HG02981 (cell line): ENCODE measurements around the gene DERA.

Experiments used
- ATAC-seq: cut with Tn5 transposase; IDR thresholded peaks from one replicate; pipeline ENCODE4 v1.9.1; 2021; ENCODE audit warnings: mild to moderate bottlenecking, moderate library complexity; ENCODE audit not compliant: unreplicated experiment

Gene DERA

DNA sequence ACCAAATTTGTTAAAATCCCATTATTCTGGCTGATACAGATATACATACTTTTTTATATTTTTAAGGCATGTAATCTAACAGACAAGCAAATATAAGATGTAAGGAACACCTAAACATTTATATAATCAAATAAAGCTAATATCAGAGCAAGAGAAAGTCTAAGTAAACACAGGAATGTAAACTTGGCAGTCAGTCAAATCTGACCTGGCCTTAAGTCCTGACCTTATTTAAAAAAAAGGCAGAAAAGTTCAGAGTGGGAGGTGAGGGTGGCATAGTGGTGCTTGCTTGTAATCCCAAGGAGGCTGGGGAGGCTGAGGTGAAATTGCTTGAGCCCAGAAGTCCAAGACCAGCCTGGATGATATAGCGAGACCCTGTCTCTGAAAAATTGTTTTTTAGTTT is 152.6 kb downstream of the DERA start:
- no peak for ATAC-seq

DNA sequence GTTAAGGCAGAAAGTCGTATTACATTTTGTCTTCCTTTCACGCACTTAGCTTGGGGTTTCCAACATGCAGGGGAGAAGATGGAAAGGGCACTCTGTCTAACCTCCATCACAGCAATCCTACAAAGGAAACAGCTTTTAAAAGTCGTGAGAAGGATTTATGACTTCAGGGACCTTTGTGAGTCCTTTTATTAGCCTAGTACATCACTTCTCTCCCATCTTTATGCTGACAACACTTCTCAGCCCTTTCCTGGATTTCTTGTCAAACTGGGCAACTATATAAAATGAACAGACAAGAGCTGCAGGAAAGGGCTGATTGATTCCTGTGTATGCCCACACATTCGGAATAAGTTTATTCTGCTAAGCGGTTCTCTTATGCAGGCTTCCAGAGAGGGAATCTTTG is 159.0 kb downstream of the DERA start:
- no peak for ATAC-seq

DNA sequence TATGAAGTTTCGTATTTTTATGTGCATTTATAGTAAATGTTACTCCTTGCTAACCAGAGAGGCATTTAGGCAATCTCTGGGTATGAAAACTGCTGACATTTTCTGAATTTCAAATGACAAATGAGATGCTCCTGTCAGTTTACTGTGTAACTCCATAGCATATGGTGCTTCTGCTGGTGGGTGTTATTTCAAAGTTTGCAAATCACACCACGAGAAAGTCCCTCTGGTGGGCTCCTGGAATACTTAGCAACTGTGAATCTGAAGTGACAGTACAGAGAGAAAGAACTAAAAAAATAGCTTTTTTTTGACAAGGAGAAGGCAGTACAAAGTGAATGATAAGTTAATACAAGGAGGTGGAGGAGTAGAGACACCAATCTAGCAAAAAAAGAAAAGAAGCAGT is 161.5 kb downstream of the DERA start:
- ATAC-seq = no peak

DNA sequence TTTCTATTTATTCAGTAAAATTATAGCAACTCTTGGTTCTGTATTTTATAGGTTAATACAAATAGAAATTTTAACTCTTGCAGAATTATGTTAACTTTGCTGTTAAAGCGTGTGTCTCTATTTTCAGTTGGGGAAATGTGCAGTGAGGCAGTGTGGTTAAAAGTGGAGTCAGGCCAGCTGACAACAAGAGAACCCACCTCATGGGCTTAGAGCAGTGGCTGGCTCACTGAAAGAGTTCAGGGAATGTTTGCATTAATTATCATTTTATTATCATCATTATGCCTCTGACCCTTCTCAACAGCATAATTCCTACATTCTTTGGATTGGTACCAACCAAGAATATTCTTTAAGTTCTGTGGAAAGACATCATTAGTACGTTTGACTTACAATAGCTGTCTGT is 163.8 kb downstream of the DERA start:
- no peak for ATAC-seq

DNA sequence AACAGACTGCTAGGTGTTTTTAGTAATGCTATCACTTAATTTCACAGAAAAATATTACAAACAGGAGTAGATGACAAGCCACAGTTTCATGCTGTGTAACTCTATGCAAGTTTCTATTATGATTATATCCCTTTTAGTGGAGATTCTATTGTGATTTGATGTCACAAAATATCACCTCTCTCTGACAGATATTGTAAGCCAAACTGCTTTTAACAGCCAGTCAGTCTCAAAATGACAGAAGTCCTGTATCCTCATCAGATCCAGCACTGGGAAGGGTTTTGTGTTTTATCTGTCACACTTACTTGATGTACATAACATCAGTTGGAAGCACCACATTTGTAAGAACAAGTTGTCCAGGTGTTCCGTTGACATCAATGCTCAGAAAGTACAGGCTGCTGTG is 164.8 kb downstream of the DERA start:
- ATAC-seq = no peak

DNA sequence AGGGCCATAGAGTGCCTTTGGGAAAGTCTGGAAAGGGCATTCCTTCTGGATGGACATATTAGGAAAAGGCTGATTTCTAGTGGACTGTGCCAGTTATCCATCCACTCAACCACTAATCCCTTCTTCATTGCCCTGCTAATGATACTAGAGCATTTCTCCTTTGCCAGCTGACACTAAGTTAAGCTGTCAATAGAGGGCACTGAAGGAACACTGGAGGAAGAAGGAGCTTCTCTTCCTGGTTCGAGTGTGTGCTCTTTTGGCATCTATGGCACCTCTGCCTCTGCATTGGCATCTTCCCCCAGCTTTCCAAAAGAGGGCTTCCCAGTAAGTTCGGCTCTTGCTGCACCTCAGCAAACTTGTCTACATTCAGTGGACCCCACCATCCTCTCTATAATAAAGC is 165.4 kb downstream of the DERA start:
- ATAC-seq = peak; percentile 72

DNA sequence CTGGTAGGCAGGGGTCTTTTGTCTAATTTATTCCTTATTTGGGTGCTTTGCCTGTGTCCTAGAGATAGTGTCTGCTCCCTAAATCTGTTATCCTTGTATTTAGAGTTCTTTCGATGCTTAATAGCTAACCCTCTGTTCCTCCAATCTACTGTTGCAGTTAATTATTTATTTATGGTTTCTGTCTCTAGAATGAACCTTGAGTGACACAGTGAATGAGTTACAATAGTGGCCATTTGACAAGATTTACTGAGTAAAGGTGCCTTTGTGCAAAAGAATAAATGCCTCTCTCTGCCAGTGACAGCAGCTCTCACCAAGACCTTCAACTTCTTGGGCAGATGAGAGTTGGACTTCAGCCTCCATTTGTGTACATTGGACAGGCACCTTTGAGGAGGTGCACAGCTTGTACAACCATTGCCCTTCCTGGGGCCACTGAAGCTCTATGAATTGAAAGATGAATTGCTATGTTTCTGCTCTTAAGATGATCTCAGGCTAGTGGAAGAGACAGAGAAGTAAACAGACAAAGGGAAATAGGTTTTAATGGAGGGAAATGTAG is 165.9 kb downstream of the DERA start:
- peak; percentile 45 for ATAC-seq

DNA sequence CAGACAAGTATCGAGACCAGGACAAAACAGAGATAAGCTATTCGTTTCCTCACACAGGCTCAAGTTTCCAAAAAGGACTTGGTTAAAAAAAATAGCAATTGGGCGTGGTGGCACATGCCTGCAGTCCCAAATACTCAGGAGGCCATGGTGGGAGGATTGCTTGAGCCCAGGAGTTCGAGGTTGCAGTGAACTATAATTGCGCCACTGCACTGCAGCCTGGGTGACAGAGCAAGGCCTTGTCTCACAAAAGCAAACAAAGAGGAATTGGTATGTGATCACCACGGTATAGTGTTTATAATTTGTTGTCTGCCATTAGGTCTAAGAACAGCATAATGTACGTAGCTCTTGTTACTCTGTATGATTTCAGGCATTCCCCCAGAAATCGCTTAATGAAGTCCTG is 175.3 kb downstream of the DERA start:
- ATAC-seq = no peak

DNA sequence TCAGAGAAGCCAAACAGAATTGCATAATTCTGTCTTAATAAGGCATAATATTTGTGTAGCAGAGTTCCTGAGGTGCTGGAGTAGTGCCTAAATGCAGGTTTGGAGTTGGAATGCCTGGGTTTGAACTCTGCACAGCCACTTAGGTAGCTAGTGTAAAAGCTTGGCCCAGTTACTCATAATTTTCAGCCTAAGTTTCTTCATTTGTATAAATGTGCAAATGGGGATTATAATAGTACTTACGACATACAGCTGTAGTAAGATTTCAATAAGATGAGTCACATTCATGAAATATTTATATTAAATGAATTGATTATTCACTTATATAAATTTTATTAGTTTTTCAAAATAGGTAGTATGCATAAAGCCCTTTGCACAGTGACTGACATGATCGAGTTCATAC is 175.8 kb downstream of the DERA start:
- ATAC-seq = no peak
